Measurements from ENCODE around the gene KCNQ1OT1.

- no peak for TF ChIP-seq POLR2A (IDR thresholded peaks at IDR 0.05; ENCODE audit: low read length)
- no peak for TF ChIP-seq GATA1 (IDR thresholded peaks at IDR 0.05; ENCODE audit: low read depth, low read length)
Measured at GRCh38 chr11:2713661-2714462, 14.1 kb upstream of the KCNQ1OT1 start.

Data from erythroblast (primary cell).